Upper lobe of left lung (tissue), 4 donors: ENCODE results near the gene DCTN4.

Experiments
- POLR2A ChIP-seq, 4 donors: fragments of 450-650 bp; IDR thresholded peaks; one replicate each; pipeline ENCODE4 v1.5.1; 2016 to 2017; ENCODE audit warnings: antibody characterized with exemption in 4 of 4, mild to moderate bottlenecking in 2 of 4
- TF ChIP-seq, protein P1 (sequence below), 6 experiments: fragments of 450-650 bp in 4 of 6; fragments of 200-600 bp in 2 of 6; sonication (generic) in 2 of 6; IDR thresholded peaks; one replicate each; pipeline ENCODE4 v1.5.1; 2016 to 2019; ENCODE audit warnings: antibody characterized with exemption in 6 of 6

DNA sequence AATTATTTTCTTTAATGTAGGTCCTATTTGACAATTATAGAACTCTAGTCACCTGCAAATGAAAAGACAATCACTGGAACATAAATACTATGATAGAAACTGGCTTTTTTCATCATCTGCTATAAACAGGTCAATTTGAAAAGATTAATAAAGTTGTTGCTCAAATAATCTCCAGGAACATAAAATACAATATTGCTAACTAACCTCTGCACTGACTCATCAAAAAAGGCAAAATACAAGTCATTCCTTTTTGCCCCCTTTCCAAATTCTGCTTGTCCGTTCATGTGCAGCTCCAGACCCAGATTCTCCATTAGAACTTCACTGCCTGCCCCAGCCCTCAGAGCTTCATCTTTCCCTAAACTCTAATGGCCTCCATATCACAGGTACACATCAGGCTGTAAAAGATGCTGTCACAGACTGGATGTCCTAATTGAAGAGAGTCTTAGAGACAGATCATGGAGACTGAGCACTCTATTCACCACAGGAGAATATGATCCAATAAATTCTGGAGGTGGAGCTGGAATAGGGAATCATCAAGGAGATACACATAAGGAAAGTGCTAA is 1.6 kb downstream of the DCTN4 start:
- TF ChIP-seq POLR2A (IDR thresholded peaks at IDR 0.05), result no peak
- TF ChIP-seq, protein P1, sequence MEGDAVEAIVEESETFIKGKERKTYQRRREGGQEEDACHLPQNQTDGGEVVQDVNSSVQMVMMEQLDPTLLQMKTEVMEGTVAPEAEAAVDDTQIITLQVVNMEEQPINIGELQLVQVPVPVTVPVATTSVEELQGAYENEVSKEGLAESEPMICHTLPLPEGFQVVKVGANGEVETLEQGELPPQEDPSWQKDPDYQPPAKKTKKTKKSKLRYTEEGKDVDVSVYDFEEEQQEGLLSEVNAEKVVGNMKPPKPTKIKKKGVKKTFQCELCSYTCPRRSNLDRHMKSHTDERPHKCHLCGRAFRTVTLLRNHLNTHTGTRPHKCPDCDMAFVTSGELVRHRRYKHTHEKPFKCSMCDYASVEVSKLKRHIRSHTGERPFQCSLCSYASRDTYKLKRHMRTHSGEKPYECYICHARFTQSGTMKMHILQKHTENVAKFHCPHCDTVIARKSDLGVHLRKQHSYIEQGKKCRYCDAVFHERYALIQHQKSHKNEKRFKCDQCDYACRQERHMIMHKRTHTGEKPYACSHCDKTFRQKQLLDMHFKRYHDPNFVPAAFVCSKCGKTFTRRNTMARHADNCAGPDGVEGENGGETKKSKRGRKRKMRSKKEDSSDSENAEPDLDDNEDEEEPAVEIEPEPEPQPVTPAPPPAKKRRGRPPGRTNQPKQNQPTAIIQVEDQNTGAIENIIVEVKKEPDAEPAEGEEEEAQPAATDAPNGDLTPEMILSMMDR (IDR thresholded peaks at IDR 0.05), result no peak
